GM12878 (cell line): Measurements from ENCODE around the gene HMGCL. TPM values are rescaled to one million over a fixed set of nuclear protein-coding genes. Genes with fewer than 3 reads are reported as not detected.

Experiments
- CTCF ChIP-seq, 3 experiments: IDR thresholded peaks in 2 of 3; conservative IDR thresholded peaks in 1 of 3; 2 replicates each; pipeline ENCODE4 v1.5.1; 2011; ENCODE audit warnings: low read depth in 3 of 3, low read length in 3 of 3, mild to moderate bottlenecking in 3 of 3, control low read depth in 2 of 3, moderate library complexity in 2 of 3, inconsistent platforms in 1 of 3, mixed read lengths in 1 of 3; ENCODE audit not compliant: control insufficient read depth in 2 of 3, insufficient read depth in 1 of 3; ENCODE audit errors: extremely low read depth in 1 of 3
- CUX1 ChIP-seq: IDR thresholded peaks from 2 replicates; pipeline ENCODE4 v1.6.1; 2012; ENCODE audit warnings: improper control_type of control experiment, low read depth, low read length; ENCODE audit not compliant: insufficient replicate concordance
- E2F8 ChIP-seq: fragments of 450-650 bp; IDR thresholded peaks from 2 replicates; pipeline ENCODE4 v1.6.1; 2018; ENCODE audit warnings: mild to moderate bottlenecking, low read depth, moderate library complexity; ENCODE audit not compliant: partially characterized antibody
- EED ChIP-seq: sonication (generic); IDR thresholded peaks from 2 replicates; pipeline ENCODE4 v1.6.1; 2016; ENCODE audit warnings: antibody characterized with exemption, low read depth
- HDAC2 ChIP-seq: fragments of 200-600 bp; sonication (generic); IDR thresholded peaks from 2 replicates; pipeline ENCODE4 v1.6.1; 2017
- IKZF2 ChIP-seq, 2 experiments: fragments of 450-650 bp; IDR thresholded peaks; 2 replicates each; pipeline ENCODE4 v1.6.1; 2017; ENCODE audit warnings: mild to moderate bottlenecking in 2 of 2, moderate library complexity in 2 of 2
- MTA2 ChIP-seq: fragments of 450-650 bp; IDR thresholded peaks from 2 replicates; pipeline ENCODE4 v1.6.1; 2016; ENCODE audit warnings: low read depth, mild to moderate bottlenecking, moderate library complexity
- NFXL1 ChIP-seq: fragments of 450-650 bp; IDR thresholded peaks from 2 replicates; pipeline ENCODE4 v1.6.1; 2017; ENCODE audit warnings: antibody characterized with exemption, mild to moderate bottlenecking, borderline replicate concordance
- NR2C2 ChIP-seq: IDR thresholded peaks from 2 replicates; pipeline ENCODE4 v1.6.1; 2011; ENCODE audit warnings: borderline replicate concordance, low read depth; ENCODE audit not compliant: control insufficient read depth, insufficient read length
- POLR2AphosphoS2 ChIP-seq: IDR thresholded peaks from 2 replicates; pipeline ENCODE4 v1.6.1; 2011; ENCODE audit warnings: low read depth, mild to moderate bottlenecking, low read length, improper control_type of control experiment, moderate library complexity
- RB1 ChIP-seq: fragments of 450-650 bp; formaldehyde crosslinking; IDR thresholded peaks from 2 replicates; pipeline ENCODE4 v1.6.1; 2017; ENCODE audit warnings: mild to moderate bottlenecking, borderline replicate concordance
- RBBP5 ChIP-seq: fragments of 200-600 bp; sonication (generic); conservative IDR thresholded peaks from 2 replicates; pipeline ENCODE4 v1.6.1; 2016
- SIN3A ChIP-seq: IDR thresholded peaks from 2 replicates; pipeline ENCODE4 v1.6.1; 2012; ENCODE audit warnings: low read depth, low read length, improper control_type of control experiment
- SREBF2 ChIP-seq: IDR thresholded peaks from 2 replicates; pipeline ENCODE4 v1.6.1; 2012; ENCODE audit warnings: mild to moderate bottlenecking, low read length
- TARDBP ChIP-seq: IDR thresholded peaks from 2 replicates; pipeline ENCODE4 v1.6.1; 2016; ENCODE audit warnings: borderline replicate concordance
- ZBTB33 ChIP-seq: fragments of 450-650 bp; IDR thresholded peaks from 2 replicates; pipeline ENCODE4 v1.6.1; 2017; ENCODE audit warnings: mild to moderate bottlenecking
- ZNF24 ChIP-seq: fragments of 450-650 bp; IDR thresholded peaks from 2 replicates; pipeline ENCODE4 v1.6.1; 2017; ENCODE audit warnings: antibody characterized with exemption, mild to moderate bottlenecking
- ZNF622 ChIP-seq: fragments of 450-650 bp; IDR thresholded peaks from 2 replicates; pipeline ENCODE4 v1.6.1; 2017; ENCODE audit warnings: mild to moderate bottlenecking, inconsistent platforms
- polyA plus RNA-seq, 11 experiments: library from polyadenylated mRNA; depleted of rRNA in 4 of 11; unstranded in 6 of 11; stranded (reverse) in 5 of 11; fragments of >200 nt; fragmentation: Nextera tagmentation in 4 of 11; fragmentation: Illumina TruSeq in 1 of 11; extraction: Ambion mirVana in 4 of 11; extraction: Trizol in 1 of 11; gene quantifications; 1 replicate in 1 of 11; 2 replicates in 10 of 11; pipeline versions ENCODE4 v1.2.1 to v1.2.3, GENCODE V29; 2011 to 2016; ENCODE audit warnings: inconsistent platforms in 2 of 11, missing spikeins in 2 of 11, low read depth in 1 of 11
- total RNA-seq, 4 experiments: library from RNA; depleted of rRNA in 3 of 4; stranded (reverse); fragments of >200 nt in 3 of 4; fragmentation: Illumina TruSeq in 1 of 4; extraction: Trizol in 1 of 4; gene quantifications; 2 replicates each; pipeline versions ENCODE4 v1.2.1 to v1.2.3, GENCODE V29; 2013 to 2021

The HMGCL gene
- total and polyA plus RNA-seq, 10 of the 15 experiments (the other 5 are each of a cell fraction or from before 2014, with no cell fraction given) = 29.4 to 127 (median 36.4) TPM

- TF ChIP-seq CTCF (IDR thresholded peaks at IDR 0.05 in 2 of 3, conservative IDR thresholded peaks at IDR 0.05 in 1 of 3; ENCODE audit: control insufficient read depth in 2 of 3, extremely low read depth in 1 of 3, insufficient read depth in 1 of 3, low read depth in 3 of 3, low read length in 3 of 3) = no peak
- no peak for TF ChIP-seq NR2C2
- no peak for TF ChIP-seq NFXL1
- TF ChIP-seq IKZF2 (IDR thresholded peaks at IDR 0.05) = no peak
- no peak for TF ChIP-seq SIN3A
- TF ChIP-seq HDAC2 = no peak
- TF ChIP-seq POLR2AphosphoS2 = peak; percentile 69; the same call in 1 of the 2 replicates
- peak; percentile 84; the same call in 1 of the 2 replicates for TF ChIP-seq RB1
- TF ChIP-seq ZNF622 = no peak
- no peak for TF ChIP-seq CUX1
- TF ChIP-seq RBBP5 = no peak
- no peak for TF ChIP-seq MTA2
- no peak for TF ChIP-seq E2F8
- no peak for TF ChIP-seq EED
- no peak for TF ChIP-seq SREBF2
- no peak for TF ChIP-seq TARDBP
- TF ChIP-seq ZBTB33 = no peak
- no peak for TF ChIP-seq ZNF24
Measured at GRCh38 chr1:23777979-23778814, 47.0 kb downstream of the HMGCL start, which contains the start of gene PITHD1 (continued).
